ENCODE results near the gene SNRPF. TPM values are rescaled to one million over a fixed set of nuclear protein-coding genes. Genes with fewer than 3 reads are reported as not detected.
"Not testable (repeated sequence)": the region's sequence is repeated elsewhere in the genome, so short reads cannot be mapped to it uniquely, and the experiment has no call there.

The SNRPF gene
- total RNA-seq, 6 experiments from 2014 or later = 5.8 to 10.4 (median 8.5) TPM

DNA sequence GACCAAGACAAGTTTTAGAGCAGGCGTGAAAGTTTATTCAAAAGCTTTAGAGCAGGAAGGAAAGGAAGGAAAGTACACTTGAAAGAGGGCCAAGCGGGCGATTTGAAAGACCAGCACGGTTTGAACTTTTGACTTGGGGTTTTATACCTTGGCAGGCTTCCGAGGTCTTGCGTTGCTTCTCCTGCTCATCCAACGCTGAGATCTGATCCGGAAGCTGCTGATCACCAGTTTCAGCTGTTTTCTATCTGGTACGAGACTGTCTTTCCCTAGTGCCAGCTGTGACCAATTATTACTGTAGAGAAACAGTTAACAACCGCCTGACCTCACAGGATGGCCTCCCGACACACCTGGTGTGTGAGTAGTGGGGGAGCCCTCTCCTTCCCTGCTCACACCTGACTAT is 20.6 kb upstream of the SNRPF start:
- Histone ChIP-seq H3K4me1 (peaks cover 0 to 21% (median 0%) of the 10 kb centered on the region in 4 donors), H3K4me3 (no peak overlapping the region), H3K27ac (peak overlapping the region in 2 of 3 donors; percentile 73 to 75), H3K36me3 (no peaks in the 10 kb centered on the region), H3K27me3 (no peaks in the 10 kb centered on the region), H3K9me3 (no peaks in the 10 kb centered on the region)
- ATAC-seq (peak; percentile 86 to 94 (median 89)), DNase-seq (peak; percentile 74 to 91 (median 74))
- intact Hi-C loops (cut with DNase I) = no loop called here
- 6% methylated on average over 7 of the region's 11 CpGs for WGBS (ENCODE audit: insufficient coverage, low coverage, low lambda C conversion rate, missing lambda C conversion rate)
- TF ChIP-seq, protein P1, sequence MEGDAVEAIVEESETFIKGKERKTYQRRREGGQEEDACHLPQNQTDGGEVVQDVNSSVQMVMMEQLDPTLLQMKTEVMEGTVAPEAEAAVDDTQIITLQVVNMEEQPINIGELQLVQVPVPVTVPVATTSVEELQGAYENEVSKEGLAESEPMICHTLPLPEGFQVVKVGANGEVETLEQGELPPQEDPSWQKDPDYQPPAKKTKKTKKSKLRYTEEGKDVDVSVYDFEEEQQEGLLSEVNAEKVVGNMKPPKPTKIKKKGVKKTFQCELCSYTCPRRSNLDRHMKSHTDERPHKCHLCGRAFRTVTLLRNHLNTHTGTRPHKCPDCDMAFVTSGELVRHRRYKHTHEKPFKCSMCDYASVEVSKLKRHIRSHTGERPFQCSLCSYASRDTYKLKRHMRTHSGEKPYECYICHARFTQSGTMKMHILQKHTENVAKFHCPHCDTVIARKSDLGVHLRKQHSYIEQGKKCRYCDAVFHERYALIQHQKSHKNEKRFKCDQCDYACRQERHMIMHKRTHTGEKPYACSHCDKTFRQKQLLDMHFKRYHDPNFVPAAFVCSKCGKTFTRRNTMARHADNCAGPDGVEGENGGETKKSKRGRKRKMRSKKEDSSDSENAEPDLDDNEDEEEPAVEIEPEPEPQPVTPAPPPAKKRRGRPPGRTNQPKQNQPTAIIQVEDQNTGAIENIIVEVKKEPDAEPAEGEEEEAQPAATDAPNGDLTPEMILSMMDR (IDR thresholded peaks at IDR 0.05) = no peak
- no peak for TF ChIP-seq POLR2A (IDR thresholded peaks at IDR 0.05)

DNA sequence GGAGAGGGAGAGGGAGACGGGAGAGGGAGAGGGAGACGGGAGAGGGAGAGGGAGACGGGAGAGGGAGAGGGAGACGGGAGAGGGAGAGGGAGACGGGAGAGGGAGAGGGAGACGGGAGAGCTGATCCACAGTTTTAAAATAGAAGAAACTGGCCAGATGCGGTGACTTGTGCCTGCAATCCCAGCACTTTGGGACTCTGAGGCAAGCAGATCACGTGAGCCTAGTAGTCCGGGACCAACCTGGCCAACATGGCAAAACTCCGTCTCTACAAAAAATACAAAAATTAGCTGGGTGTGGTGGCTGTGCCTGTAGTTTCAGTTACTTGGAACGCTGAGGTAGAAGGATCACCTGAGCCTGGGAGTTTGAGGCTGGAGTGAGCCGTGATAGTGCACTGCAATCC is 16.3 kb upstream of the SNRPF start:
- H3K27me3 ChIP-seq; H3K36me3 ChIP-seq; H3K9me3 ChIP-seq; intact Hi-C loops (cut with DNase I); DNase-seq: not testable (repeated sequence)
- Histone ChIP-seq H3K4me3 (peak overlapping the region in 1 of 3 donors; percentile 24), H3K4me1 (peaks cover 0 to 14% (median 0%) of the 10 kb centered on the region in 4 donors), H3K27ac (peak overlapping the region in 2 of 3 donors; percentile 56 to 59)
- 96% methylated on average over 5 of the region's 12 CpGs for WGBS (ENCODE audit: insufficient coverage, low coverage, low lambda C conversion rate, missing lambda C conversion rate)
- ATAC-seq = peak; percentile 43 to 66 (median 60)

DNA sequence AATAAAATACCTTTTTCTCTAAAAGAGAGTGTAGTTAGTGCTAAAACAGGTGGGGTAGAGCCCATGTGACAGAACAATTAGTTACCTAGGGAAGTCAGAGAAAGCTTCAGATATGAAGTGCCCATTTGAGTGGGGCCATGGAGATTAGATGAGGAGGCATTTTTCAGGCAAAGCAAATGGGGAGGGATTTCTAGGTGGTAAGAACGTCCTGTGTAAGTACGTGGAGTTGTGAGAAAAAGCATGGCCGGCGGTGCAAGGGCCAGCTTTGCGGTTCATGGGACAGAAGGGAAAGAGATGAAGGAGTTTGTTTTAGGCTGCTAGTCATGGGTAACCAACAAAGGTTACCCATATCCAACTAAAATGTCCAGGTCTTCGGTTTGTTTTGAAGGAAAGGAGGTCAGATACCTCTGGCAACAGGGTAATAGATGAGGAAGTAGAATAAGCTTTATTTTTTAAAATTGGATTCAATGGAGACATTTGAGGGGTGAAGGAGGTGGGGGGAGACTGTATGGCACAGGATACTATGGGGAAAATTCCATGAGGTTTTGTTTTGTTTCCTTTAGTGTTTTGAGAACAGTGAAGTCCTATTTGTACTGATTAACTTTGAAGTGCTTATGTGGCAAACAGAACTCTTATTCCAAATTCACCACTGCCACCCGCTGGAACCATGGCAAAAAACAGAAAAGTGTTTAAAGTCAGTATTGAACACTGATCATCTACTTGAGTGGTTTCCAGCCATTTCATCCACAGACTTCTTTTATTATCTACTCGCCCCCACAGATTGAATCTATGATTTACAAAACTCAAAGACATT is 10.0 kb upstream of the SNRPF start:
- ATAC-seq = peak; percentile 93 to 97 (median 94)
- peaks cover 0 to 5% (median 0%) of the 10 kb centered on the region in 4 donors for H3K4me1 ChIP-seq
- intact Hi-C loops (cut with DNase I) = no loop called here
- H3K36me3 ChIP-seq = no peaks in the 10 kb centered on the region
- H3K9me3 ChIP-seq = no peaks in the 10 kb centered on the region
- 32% methylated on average over 8 of the region's 8 CpGs for WGBS (ENCODE audit: insufficient coverage, low coverage, low lambda C conversion rate, missing lambda C conversion rate)
- peak overlapping the region in 2 of 3 donors; percentile 39 to 50 for H3K27ac ChIP-seq
- H3K27me3 ChIP-seq = no peaks in the 10 kb centered on the region
- H3K4me3 ChIP-seq = peak overlapping the region in 2 of 3 donors; percentile 9 to 12
- peak in 1 of 3 donors; percentile 56 for DNase-seq
- TF ChIP-seq POLR2A (IDR thresholded peaks at IDR 0.05) = no peak
- TF ChIP-seq, protein P1 (IDR thresholded peaks at IDR 0.05) = peak; percentile 37 to 58 (median 52)

DNA sequence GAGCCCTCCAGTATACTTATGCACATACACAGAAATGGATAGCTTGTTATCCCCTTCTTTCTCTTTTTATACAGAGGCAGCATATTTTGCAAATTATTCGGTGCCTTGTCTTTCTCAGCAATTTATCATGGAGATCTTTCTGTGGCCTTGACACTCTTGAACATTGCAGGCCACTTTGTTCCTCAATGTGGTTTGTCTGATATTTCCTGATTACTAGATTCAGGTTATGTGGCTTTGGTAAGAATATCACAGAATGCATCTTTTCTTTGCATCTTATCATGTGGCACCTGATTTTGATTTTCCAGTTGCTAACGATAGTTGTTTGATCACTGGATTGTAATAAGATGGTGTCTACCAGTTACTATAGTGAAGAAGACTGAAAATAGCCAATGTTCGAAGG is 7.1 kb upstream of the SNRPF start:
- Histone ChIP-seq H3K4me3 (no peak overlapping the region), H3K9me3 (no peaks in the 10 kb centered on the region), H3K27ac (no peak overlapping the region), H3K4me1 (peaks cover 0 to 5% (median 0%) of the 10 kb centered on the region in 4 donors), H3K36me3 (no peaks in the 10 kb centered on the region), H3K27me3 (no peaks in the 10 kb centered on the region)
- ATAC-seq (no peak), DNase-seq (no peak)
- 64% methylated on average over 3 of the region's 3 CpGs for WGBS (ENCODE audit: insufficient coverage, low coverage, low lambda C conversion rate, missing lambda C conversion rate)
- intact Hi-C loops (cut with DNase I) = no loop called here
- TF ChIP-seq POLR2A (IDR thresholded peaks at IDR 0.05) = no peak
- TF ChIP-seq, protein P1 (IDR thresholded peaks at IDR 0.05) = no peak

DNA sequence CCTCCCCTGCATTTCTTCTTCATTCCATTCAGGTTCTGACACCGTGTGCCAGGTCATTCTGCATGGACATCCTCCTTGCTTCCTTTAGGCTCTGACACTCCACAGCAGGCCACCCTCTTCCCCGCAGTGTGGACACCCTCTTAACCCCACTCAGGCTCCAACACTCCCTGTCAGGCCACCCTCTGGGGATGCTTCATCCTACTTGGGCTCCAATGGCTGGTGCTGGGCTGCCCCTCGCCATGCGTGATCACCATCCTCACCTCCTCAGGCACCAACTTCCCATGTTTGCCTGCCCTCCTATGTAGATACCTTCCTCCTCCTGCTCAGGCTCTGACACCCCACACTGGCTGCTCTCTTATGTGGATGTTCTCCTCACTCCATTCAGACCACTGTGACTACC is 6.6 kb upstream of the SNRPF start:
- Histone ChIP-seq H3K27me3 (no peaks in the 10 kb centered on the region), H3K9me3 (no peaks in the 10 kb centered on the region), H3K36me3 (no peaks in the 10 kb centered on the region), H3K4me1 (peaks cover 0 to 5% (median 0%) of the 10 kb centered on the region in 4 donors), H3K27ac (no peak overlapping the region), H3K4me3 (no peak overlapping the region)
- DNase-seq (no peak), ATAC-seq (peak in 1 of 4 donors; percentile 10)
- TF ChIP-seq, protein P1 (IDR thresholded peaks at IDR 0.05) = no peak
- TF ChIP-seq POLR2A (IDR thresholded peaks at IDR 0.05) = no peak
- 89% methylated on average over 4 of the region's 4 CpGs for WGBS (ENCODE audit: insufficient coverage, low coverage, low lambda C conversion rate, missing lambda C conversion rate)
- intact Hi-C loops (cut with DNase I) = no loop called here

Data from right lobe of liver (tissue), 6 donors.